GM21723 (cell line): Measurements from ENCODE around the gene GALNT17.

Experiments used
- ATAC-seq: cut with Tn5 transposase; IDR thresholded peaks from one replicate; pipeline ENCODE4 v1.9.1; 2021; ENCODE audit warnings: mild to moderate bottlenecking, moderate library complexity; ENCODE audit not compliant: unreplicated experiment

Gene GALNT17

GRCh38 chr7:71329030-71329660 is 197.2 kb downstream of the GALNT17 start:
- no peak for ATAC-seq

- ATAC-seq: no peak
Measured at GRCh38 chr7:71332207-71332606, 200.3 kb downstream of the GALNT17 start.

- no peak for ATAC-seq
Measured at GRCh38 chr7:71334541-71334940, 202.6 kb downstream of the GALNT17 start.

GRCh38 chr7:71338866-71339265 is 206.9 kb downstream of the GALNT17 start:
- ATAC-seq: no peak

GRCh38 chr7:71339924-71340323 is 208.0 kb downstream of the GALNT17 start:
- no peak for ATAC-seq

- ATAC-seq: no peak
Measured at GRCh38 chr7:71342202-71342601, 210.3 kb downstream of the GALNT17 start.

- no peak for ATAC-seq
Measured at GRCh38 chr7:71343039-71343438, 211.1 kb downstream of the GALNT17 start.

GRCh38 chr7:71343892-71344291 is 211.9 kb downstream of the GALNT17 start:
- no peak for ATAC-seq

- no peak for ATAC-seq
Measured at GRCh38 chr7:71345117-71345884, 213.4 kb downstream of the GALNT17 start.

- no peak for ATAC-seq
Measured at GRCh38 chr7:71348821-71349681, 217.1 kb downstream of the GALNT17 start.

GRCh38 chr7:71349682-71350481 is 217.9 kb downstream of the GALNT17 start:
- no peak for ATAC-seq

GRCh38 chr7:71350680-71351079 is 218.7 kb downstream of the GALNT17 start:
- ATAC-seq: no peak

- no peak for ATAC-seq
Measured at GRCh38 chr7:71354716-71355115, 222.8 kb downstream of the GALNT17 start.

- no peak for ATAC-seq
Measured at GRCh38 chr7:71361451-71362032, 229.6 kb downstream of the GALNT17 start.

GRCh38 chr7:71362240-71362639 is 230.3 kb downstream of the GALNT17 start:
- no peak for ATAC-seq

- ATAC-seq: no peak
Measured at GRCh38 chr7:71363223-71363622, 231.3 kb downstream of the GALNT17 start.

GRCh38 chr7:71363627-71364026 is 231.7 kb downstream of the GALNT17 start:
- no peak for ATAC-seq

GRCh38 chr7:71364551-71364950 is 232.6 kb downstream of the GALNT17 start:
- ATAC-seq: no peak

- ATAC-seq: no peak
Measured at GRCh38 chr7:71372991-71373390, 241.0 kb downstream of the GALNT17 start.

- no peak for ATAC-seq
Measured at GRCh38 chr7:71377062-71377461, 245.1 kb downstream of the GALNT17 start.
